Hypothalamus (tissue), 51 donors: Measurements from ENCODE around the gene RPL12.
"Not testable (repeated sequence)": the region's sequence is repeated elsewhere in the genome, so short reads cannot be mapped to it uniquely, and the experiment has no call there.

Experiments used
- DNase-seq, 51 donors: peaks; one replicate each; lab custom pipeline; 2025; lab: John Stamatoyannopoulos, UW

The RPL12 gene

DNA sequence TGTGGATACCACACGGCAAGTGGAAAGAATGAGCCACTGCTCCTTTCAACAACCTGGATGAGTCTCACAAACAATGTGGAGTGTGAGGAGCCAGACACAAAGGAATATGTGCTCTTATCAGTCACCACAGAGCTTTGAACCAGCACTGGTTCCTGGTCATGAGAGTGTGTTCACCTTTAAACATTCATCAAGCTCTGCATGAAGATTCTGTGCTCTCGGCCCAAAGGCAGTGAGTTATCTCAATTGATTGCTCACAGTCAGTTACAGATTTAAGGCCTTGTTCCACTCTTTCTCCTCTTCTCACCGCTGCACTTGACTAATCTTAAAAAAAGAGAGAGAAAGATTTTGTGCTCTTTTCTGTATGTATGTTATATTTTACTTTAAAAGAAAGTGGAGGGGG lies 19.5 kb upstream of the RPL12 start:
- DNase-seq = no peak

DNA sequence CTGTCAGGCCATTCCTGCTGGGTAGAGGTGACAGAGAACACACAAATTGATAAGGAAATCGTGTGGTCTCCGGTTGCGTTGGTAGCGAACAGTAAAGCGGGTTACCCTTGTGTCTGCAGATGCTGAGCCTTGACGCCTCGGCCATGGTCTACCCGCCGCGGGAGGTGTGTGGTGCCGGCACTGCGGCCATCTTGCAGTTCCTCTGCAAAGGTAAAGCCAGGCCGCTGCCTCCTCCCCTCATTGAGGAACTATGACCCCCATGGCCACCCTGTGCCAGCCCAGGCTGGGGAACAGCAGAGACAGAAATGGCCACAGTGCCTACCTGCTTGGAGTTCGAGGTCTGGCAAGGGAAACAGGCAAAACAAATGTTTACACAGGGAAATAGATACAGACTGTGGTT lies 16.4 kb upstream of the RPL12 start:
- DNase-seq = no peak

DNA sequence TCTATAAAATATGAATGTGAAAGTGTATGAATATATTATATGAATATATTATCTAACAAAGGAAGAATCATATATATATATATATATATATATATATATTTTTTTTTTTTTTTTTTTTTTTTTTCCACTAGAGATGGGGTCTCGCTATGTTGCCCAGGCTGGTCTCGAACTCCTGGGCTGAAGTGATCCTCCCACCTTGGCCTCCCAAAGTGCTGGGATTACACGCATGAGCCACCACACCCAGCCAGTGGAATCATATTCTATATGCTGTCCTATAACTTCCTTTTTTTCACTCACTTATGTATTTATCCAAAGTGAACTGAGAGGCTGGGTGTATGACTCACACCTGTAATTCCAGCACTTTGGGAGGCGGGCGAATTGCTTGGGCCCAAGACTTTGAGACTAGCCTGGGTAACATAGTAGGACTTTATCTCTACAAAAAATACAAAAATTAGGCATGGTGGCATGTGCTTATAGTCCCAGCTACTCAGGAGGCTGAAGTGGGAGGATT lies 15.3 kb upstream of the RPL12 start:
- DNase-seq = not testable (repeated sequence)

DNA sequence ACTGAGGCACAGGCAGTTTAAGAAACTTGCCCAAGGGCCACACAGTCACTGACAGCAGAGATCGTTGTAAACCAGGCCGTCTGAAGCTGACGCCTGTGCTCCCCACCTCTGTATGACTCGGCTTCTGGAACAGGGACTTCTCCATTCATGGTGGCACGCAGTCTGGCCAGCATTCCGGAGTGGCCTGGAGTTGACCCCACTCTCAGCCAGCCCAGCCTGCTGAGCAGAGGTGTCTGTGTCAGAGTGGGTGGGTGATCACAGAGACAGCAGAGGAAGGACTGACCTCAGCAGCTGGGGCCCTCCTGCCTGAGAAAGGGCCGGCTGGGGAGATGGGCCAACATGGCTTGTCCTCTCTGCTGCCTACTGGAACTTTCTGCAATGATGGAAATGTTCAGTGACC lies 12.7 kb upstream of the RPL12 start:
- peak in 1 of 51 donors; percentile 23 for DNase-seq

DNA sequence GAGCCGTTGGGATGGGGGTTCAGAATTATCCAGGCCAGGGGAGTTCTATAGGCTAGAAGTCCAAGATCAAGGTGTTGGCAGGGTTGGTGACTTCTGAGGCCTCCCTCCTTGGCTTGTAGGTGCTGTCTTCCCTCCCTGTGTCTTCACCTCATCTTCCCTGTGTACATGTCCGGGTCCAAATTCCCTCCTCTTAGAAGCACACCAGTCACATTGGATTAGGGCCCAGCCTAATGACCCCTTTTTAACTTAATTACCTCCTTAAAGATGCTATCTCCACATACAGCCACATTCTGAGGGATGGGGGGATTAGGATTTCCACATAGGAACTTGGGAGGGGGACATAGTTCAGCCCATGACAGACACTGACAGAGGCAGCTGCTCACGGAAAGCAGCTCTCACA lies 12.2 kb upstream of the RPL12 start:
- DNase-seq = no peak

DNA sequence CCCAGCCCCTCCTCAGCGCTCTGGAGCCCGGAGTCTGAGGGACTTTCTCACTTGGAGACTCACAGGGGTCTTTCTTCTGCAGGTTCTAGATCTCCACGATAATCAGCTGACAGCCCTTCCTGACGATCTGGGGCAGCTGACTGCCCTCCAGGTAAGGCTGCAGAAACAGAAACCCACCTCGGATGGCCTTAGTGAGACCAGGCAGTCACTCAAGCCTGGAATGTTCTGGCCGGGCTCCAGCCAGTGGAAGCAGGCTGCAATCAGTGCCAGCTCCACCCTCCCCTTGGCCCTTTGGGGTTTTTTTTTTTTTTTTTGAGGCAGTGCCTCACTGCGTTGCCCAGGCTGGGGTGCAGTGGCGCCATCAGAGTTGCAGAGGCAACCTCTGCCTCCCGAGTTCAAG lies 7.7 kb upstream of the RPL12 start:
- DNase-seq = no peak

DNA sequence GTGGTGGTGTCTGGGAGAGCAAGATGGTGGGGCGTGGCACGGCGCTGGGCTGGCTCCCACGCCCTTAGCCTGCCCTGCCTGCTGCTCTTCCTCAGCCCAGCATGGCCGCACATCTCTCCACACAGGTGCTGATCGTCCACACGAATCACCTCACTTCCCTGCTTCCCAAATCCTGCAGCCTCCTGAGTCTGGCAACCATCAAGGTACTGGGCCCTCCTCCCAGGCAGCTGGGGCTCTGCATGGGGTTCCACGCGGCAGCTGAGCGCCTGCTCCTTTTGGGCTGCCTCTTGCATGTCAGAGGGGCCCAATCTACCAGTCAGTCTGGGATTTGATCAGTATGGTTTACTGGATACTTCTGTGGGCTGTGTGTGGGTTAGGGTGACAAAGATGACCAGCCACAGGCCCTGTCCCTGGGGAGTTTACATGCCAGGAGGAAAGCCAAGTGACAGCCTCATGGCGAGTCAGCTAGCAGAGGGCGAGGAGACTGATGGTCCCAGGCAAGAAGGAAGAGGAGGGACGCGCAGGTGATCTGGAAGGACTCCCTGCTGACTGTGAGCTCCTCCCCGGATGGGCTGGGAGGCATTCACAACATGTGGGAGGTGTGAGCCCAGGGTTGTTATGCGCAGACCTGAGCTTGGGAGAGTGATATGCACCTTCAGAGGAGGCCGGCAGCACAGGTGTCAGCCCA lies 6.1 kb upstream of the RPL12 start:
- no peak for DNase-seq

DNA sequence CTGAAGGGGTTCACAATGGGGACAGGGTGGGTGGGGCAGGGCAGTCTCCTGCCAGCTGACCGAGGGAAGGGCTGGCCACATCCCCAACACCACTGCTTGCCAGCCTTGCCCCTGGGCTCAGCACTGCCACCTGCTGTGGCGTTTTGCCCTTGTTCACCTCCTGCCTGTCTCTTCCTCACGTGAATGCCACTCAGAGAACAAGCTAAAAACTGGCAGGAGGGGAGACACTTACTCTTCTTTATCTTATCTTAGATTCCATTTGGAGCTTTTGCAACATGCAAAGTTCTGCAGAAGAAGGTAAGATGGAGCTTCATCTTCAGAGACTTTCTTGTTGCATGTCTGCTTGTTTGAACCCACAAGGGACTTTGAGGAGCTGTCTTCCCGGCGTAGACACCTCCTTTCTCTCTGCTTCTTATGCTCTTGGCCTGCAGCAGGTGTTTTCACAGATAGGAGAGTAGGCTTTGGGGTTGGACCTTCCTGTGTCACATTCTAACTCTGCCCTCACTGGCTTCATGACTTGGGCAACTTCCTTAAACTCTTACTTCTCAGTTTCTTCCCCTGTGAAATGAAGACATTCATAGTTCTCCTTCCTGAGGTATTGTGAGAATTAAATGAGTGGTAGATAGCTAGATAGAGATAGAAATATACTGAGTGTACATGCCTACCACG lies 4.3 kb upstream of the RPL12 start:
- DNase-seq = peak in 10 of 51 donors; percentile 3 to 28 (median 14)

DNA sequence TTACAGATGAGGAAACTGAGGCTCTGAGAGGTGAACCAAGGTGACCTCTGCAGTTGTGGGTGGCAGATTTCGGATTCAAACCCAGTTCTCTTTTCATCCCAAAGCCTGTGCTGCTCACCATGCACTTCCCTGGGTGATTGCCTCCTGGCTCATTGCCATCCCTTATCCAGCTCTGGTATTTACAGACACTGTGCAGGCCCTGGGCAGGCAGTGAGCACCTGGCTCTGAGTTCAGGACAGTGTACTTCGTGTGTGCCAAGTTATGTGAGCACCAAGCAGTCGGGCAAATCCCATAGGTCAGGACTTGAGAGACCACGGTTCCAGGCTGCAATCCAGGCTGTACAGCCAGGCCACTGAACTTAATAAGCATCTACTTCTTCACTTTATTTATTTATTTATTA lies 1.5 kb upstream of the RPL12 start:
- no peak for DNase-seq

DNA sequence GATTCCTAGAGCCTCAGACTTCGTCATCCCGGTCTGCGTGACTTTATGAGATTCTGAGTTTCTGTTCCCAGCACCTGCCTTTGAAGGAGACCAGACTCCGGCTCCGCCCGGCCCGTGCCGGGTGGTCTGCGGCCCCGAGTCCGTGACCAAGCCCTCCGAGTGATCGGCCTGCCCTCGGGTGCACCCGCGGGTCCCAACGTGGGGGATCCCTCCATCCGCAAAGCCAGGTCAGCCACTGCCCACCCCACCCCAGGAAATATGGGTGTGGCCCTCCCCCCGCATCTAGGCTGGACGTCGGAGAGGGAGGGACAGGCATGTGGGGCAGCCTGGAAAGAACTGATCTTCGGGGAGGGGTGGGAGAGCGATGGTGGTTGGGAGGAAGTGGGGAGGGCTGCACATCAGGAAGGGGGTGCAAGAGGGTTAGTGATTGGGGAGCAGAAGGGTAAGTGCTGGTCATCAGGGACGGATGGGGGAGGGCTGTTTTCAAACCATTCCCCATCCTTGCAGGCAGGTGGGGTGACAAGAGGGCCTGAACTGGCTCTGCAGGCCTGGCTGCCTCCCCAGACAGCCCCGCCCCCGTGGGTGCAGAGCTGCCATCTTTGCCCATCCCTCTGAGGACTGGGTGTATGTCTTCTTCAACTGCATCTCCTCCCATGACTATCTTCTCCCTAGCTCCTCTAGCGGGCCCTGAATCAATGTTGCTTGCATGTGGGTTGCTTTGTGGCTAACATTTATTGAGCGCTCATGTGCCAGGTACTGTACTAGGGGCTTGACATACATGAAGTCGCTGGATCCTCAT lies 851 bp upstream of the RPL12 start:
- DNase-seq = peak in 33 of 51 donors; percentile 15 to 56 (median 38)

DNA sequence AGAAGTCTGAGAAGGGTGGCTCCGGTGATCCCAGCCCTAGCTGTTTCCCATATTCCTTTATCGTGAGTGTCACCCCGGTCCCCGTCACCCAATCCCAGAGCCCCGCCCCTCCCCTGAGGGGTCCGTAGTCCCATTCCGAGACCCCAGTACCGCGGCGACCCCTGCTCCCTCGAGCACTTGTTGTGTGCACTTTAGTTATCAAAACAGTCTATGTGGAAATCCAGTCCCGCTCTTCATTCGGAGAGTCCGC lies 327 bp upstream of the RPL12 start:
- DNase-seq = no peak

DNA sequence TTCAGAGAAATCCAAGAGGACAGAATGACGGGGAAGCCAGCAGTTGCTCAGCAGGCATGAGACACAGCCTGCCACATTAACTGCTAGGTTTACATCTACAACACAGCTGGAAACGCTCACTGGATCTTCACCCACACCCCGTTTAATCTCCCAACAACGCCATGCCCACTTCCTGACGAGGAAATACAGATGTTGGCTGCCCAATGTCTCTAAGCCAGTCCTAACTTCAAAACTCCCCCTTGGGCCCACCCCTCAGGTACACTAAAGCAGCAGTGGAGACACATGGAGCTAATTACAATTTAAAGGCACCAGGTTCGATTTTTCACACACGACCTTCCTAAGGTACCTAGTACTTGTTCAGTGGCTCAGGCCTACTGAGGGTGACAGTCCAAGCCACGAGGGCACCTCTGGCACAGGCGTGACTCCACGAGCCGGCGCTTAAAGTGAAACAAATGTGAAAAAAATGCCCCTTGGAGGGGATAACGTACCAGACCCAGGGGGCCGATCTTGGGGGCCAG lies 904 bp downstream of the RPL12 start:
- peak in 1 of 51 donors; percentile 49 for DNase-seq

DNA sequence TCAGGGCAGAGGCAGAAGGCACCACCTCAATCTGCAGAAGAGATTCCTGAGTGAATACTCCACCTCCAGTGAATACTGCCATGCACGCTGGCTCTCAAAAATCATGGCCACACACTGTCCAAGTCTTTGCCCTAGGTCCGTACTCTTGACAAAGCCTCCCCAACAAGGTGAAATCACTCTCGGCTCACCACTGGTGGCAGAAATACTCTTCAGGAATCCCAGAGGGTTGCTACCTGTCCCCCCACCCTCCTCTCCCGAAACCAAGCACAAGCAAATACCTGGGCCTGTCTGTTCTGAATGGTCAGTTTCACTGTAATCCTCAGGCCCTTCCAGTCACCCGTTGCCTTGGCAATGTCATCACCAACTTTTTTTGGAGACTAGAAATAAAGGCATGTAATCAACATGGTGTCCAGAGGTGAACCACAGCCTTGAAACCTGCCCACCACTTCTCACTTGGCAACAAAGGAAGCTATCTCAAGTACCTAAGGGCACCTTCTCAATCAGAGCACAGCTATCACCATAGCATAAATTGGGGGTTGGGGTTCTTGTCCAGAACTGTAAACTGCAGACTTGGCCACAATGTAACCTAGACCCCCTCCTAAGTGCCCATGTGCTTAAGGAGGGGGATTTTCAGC lies 1.8 kb downstream of the RPL12 start:
- no peak for DNase-seq

DNA sequence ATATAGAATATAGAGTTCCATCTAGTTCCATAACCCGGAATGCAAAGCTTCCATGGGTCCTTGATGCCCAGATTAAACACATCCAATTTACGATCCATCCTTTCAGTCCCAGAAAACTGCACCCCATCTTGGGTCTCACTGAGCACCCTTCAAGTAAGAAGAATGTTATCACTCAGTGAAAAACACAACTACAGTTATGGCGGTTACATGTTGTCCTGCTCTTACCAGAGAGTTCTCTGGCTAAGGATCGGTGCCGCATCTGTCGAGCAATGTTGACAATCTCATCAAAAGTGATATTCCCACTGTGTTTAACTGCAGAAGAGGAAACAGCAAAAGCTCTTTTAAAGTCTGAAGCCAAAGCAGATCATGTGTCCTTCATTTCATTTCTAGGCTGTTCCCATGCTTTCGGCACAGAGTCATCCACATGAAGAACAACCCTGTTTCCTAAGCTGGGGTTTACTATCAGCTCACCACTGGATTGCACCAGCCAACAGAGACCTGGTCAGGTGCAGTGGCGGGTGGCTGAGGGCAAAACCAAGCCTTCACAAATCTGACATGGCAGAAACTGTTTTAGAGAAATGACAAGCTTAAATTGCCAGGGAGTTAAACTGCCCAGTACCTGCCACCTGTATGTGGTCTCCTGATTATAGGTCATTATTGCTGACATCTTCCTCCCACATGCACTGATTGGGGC lies 2.9 kb downstream of the RPL12 start:
- DNase-seq = no peak

DNA sequence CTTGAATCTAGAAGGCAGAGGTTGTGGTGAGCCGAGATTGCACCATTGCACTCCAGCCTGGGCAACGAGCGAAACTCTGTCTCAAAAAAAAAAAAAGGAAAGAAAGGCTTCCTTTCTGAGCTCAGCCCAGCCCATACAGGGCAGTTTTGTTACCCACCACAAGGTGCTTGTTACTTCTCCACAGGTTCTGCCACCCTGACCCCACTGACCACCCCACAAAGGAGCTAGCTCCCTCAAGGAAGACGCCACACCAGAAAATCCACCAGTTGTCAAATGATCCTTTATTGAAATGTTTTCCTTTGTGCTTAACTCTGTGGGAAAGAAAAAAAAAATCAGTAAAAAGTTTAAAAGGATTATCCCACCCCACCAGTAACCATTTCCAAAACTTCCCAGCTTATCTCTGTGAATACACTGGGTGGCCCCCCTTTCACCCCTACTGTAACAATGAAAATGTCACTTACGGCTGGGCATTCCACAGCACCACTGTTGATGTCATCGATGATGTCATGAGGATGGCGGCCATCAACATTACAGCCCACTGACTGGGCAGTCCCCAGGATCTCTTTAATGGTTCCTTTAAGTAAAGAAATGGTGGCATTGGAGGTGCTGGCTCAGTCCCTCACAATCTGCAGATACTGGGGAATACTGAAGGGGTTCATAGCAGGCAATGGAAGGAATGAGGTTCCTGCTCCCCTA lies 3.6 kb downstream of the RPL12 start:
- no peak for DNase-seq

DNA sequence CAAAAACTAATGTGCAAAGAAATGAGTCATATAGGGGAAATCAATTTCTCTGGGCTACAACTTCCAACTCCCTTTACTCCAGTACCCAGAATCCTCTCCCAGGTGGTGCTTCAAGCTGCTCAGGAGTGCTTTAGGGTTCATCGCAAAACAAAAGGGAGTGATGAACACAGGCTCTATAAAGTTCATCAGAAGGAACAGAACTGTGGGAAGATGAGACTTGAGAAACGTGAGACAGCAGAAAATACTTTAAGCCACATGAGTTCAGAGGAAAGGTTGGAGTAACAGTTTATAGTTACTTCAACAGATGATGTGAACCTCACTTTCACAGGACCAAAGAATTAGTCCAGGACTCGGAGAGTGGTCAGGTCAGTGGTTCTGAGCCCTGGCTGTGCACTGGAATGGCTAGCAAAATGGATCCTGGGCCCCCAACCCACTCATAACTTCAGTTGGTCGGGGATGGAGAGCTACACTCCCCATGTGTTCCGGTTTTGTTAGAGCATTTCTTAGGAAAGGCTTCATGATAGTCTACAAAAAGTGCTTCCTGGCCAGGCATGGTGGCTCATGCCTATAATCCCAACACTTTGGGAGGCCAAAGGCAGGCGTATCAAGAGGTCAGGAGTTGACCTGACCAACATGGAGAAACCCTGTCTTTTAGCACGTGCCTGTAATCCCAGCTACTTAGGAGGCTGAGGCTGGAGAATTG lies 4.3 kb downstream of the RPL12 start:
- no peak for DNase-seq

DNA sequence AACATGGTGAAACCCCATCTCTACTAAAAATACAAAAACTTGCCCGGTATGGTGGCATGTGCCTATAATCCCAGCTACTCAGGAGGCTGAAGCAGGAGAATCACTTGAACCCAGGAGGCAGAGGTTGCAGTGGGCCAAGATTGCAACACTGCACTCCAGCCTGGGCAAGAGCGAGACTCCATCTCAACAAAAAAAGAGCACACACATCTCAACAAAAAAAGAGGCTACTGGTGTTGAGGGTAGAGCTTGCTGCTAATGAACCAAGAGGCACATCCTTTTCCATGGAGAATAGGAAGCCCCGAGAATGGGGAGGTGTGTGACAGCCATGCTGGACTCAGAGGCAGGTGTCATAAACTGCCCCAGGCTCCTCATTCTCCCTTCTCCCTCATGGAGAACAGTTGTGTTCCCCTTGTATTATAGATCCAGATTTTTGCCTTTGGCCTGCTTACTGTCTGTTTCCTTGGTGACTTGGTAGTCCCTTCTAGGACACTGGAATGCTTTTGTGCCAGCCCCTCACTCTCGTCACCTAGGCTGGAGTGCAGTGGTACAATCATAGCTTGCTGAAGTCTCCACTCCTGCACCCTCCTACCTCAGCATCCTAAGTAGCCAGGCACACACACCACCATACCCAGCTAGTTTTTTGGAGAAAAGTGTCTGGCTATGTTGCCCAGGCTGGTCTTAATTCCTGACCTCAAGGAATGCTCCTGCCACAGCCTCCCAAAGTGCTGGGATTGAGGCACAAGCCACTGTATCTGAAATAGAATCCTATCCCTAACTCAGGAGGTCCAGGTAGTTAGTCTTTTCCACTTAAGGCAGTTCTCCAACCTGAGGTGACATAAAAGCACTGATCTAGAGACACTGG lies 5.1 kb downstream of the RPL12 start:
- DNase-seq = no peak
